Ishikawa (cell line): ENCODE measurements around the gene VWA5B1.

ENCODE experiments used
- CEBPB ChIP-seq: IDR thresholded peaks from 2 replicates; pipeline ENCODE4 v1.6.1; 2012
- CREB1 ChIP-seq: IDR thresholded peaks from 2 replicates; pipeline ENCODE4 v1.6.1; 2012; ENCODE audit warnings: low read depth
- EGR1 ChIP-seq: IDR thresholded peaks from 2 replicates; pipeline ENCODE4 v1.6.1; 2012
- FOXM1 ChIP-seq: IDR thresholded peaks from 2 replicates; pipeline ENCODE4 v1.6.1; 2012; ENCODE audit warnings: low read depth, borderline replicate concordance
- NFIC ChIP-seq: IDR thresholded peaks from 2 replicates; pipeline ENCODE4 v1.6.1; 2012
- RAD21 ChIP-seq: IDR thresholded peaks from 2 replicates; pipeline ENCODE4 v1.6.1; 2012; ENCODE audit warnings: low read depth
- TAF1 ChIP-seq: IDR thresholded peaks from 2 replicates; pipeline ENCODE4 v1.6.1; 2012; ENCODE audit warnings: low read depth, mild to moderate bottlenecking
- TCF12 ChIP-seq: IDR thresholded peaks from 2 replicates; pipeline ENCODE4 v1.6.1; 2012; ENCODE audit warnings: low read depth
- TEAD4 ChIP-seq: IDR thresholded peaks from 2 replicates; pipeline ENCODE4 v1.6.1; 2012
- YY1 ChIP-seq: IDR thresholded peaks from 2 replicates; pipeline ENCODE4 v1.6.1; 2012; ENCODE audit warnings: low read depth
- ZBTB7A ChIP-seq: IDR thresholded peaks from 2 replicates; pipeline ENCODE4 v1.6.1; 2012; ENCODE audit warnings: low read depth
- TF ChIP-seq, protein P1 (sequence below): IDR thresholded peaks from 2 replicates; pipeline ENCODE4 v1.6.1; 2012; ENCODE audit warnings: low read depth, mild to moderate bottlenecking
- TF ChIP-seq, protein P2 (sequence below): IDR thresholded peaks from 2 replicates; pipeline ENCODE4 v1.6.1; 2012

DNA sequence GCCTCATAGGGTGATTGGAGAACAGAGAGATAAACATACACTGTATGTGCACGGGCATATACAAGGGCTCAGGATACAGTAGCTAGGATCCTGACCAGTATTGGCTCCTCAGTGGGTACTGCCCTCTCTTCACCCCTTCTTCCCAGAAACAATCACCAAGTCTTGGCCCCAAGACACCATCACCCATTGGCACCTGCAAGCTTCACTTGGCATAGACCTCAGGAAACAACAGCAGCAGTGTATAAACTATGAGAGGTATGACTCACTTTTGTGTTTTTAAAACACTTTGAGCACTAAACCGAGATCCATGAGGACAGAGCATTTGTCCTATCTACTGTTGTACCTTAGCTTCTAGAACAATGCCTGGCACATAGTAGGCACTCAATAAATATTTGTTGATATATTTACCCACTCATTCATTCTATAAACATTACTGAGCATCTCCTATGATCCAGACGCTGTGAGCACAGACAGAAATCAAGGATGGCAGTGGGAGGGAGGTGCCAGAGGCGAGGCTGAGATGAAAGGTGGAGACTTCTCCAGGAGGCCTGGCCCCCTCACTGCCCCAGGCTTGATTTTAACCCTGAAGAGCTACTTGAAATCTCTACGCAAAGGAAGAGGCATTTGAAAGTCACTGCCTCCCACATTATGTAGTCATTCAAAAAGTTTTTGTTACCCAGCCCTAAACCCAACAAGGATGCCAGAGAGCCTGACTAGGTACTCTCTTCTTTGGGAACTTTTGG lies 100.1 kb downstream of the VWA5B1 start:
- no peak for TF ChIP-seq CREB1
- TF ChIP-seq, protein P1, sequence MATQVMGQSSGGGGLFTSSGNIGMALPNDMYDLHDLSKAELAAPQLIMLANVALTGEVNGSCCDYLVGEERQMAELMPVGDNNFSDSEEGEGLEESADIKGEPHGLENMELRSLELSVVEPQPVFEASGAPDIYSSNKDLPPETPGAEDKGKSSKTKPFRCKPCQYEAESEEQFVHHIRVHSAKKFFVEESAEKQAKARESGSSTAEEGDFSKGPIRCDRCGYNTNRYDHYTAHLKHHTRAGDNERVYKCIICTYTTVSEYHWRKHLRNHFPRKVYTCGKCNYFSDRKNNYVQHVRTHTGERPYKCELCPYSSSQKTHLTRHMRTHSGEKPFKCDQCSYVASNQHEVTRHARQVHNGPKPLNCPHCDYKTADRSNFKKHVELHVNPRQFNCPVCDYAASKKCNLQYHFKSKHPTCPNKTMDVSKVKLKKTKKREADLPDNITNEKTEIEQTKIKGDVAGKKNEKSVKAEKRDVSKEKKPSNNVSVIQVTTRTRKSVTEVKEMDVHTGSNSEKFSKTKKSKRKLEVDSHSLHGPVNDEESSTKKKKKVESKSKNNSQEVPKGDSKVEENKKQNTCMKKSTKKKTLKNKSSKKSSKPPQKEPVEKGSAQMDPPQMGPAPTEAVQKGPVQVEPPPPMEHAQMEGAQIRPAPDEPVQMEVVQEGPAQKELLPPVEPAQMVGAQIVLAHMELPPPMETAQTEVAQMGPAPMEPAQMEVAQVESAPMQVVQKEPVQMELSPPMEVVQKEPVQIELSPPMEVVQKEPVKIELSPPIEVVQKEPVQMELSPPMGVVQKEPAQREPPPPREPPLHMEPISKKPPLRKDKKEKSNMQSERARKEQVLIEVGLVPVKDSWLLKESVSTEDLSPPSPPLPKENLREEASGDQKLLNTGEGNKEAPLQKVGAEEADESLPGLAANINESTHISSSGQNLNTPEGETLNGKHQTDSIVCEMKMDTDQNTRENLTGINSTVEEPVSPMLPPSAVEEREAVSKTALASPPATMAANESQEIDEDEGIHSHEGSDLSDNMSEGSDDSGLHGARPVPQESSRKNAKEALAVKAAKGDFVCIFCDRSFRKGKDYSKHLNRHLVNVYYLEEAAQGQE = no peak
- no peak for TF ChIP-seq YY1
- TF ChIP-seq CEBPB = no peak
- TF ChIP-seq RAD21 = no peak
- no peak for TF ChIP-seq FOXM1
- TF ChIP-seq TEAD4 = no peak
- TF ChIP-seq EGR1 = no peak
- TF ChIP-seq NFIC = no peak
- no peak for TF ChIP-seq TCF12
- no peak for TF ChIP-seq ZBTB7A
- no peak for TF ChIP-seq TAF1
- TF ChIP-seq, protein P2, sequence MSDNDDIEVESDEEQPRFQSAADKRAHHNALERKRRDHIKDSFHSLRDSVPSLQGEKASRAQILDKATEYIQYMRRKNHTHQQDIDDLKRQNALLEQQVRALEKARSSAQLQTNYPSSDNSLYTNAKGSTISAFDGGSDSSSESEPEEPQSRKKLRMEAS = no peak
